Measurements from ENCODE around the gene CIPC.

CIPC gene

GRCh38 chr14:77097700-77098528 lies at the start of gene CIPC:
Gene CIPC, plus strand, starts transcription at chr14:77098258. Its CDS starts 7,451 bp downstream, at chr14:77105709.
- DNase-seq: peak; percentile 99

GRCh38 chr14:77051116-77051515 lies 46.9 kb upstream of the CIPC start:
- no peak for DNase-seq

DNA sequence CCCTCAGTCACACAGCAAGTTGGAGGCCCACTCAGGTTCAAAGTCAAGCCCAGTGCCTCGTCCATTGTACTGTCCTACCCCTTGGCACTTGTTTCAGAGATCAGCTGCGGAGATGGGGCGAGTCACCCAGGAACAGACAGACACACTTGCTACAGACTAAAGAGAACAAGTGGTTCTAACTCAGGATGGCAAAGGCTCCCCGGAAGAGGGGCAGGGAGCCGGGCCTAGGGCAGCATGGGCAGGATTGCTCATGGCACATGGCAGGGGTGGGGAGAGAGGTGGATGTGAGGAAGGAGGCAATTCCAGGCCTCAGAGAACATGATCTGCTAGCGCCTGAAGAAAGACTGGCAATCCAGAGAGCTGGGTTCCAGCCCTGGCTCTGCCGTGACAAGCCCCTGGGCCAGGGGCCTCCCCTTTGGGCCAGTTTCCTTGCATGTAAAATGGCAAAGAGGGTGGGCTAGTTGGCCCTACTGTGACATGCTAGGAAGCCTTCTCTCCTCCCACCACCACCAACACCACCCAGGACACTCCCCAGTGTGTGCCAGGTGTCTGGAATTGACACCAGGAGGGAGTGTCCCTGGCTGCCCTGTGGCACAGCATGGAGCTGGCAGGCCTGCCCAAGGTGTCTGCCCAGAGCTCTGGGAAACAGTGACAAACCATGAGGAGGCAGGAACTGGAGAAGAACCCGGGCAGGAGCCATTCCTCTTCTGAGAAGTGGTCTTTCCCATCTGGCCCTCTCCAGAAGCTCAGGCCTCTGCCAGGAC lies 45.6 kb upstream of the CIPC start:
- DNase-seq: no peak

DNA sequence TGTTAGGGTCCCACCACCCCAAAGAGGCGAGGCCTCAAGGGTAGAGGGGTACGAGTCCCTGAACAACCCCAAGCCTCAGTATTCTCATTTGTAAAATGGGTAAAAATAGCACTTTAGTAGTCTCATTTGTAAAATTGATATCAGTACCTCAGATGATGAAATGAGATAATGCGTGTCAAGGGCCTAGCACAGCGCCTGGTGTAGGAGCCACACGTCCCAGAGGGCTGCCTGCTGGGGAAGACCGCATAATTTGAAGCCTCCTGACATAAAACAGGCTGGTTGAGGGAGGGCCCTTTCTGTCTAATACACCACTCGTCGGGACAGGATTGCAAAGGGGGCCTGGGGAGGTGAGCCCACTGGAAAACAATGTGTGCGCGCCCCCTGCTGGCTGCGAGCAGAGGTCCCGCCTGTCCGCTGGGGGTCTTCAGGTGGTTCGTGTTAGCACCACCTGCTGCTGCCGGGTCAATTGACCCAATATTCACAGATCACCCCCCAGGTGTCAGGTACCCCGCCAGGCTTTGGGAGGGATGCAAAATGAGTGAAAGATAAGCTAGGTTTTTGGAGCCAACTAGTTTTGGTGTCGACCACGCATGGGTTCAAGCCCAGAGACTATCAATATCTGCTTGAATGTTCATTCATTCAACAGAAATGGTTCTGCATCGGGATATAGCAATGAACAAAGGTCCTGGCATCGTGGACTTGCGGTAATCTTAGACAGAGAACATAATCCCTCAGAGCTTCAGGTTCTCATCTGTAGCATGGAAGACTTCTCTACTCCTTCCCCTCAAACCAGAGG lies 44.8 kb upstream of the CIPC start:
- DNase-seq: peak; percentile 79

DNA sequence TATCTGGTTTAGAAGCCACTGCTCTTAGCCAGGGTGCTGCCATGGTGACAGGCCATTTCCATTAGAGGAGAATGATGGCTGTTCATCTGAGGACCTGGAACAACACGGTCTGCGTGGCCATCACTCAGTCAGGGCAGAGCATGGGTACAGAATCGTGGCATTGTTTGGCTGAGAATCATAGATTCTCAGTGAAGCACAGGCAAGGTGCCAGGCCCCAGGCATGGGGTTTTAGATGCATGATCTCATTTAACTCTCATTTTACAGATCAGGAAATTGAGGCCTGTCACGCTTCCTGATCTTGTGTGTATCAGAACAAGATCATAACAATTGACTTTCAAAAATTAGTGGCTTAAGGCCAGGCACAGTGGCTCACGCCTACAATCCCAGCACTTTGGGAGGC lies 42.8 kb upstream of the CIPC start:
- DNase-seq: peak; percentile 41

GRCh38 chr14:77055981-77056380 lies 42.1 kb upstream of the CIPC start:
- DNase-seq: no peak

GRCh38 chr14:77058117-77058516 lies 39.9 kb upstream of the CIPC start:
- no peak for DNase-seq

DNA sequence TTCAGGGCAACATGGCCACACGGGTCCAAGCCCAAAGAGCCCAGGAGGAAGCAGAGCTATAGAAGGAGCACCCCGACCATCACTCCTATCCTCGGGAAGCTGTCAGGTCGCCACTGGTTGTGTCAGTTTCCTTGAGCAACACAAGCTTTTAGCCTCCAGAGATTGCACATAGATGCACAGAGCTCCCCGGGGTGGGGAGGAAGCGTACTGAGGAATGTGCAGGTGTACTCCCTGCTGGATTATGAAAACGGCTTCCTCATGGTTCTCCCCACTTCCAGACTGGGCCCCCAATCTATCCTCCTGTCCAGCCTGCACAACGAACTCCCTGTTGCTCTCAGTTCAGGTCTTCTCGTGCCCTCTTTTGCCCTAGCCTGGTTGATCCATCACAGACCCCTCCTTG lies 39.3 kb upstream of the CIPC start:
- no peak for DNase-seq

GRCh38 chr14:77059276-77059915 lies 38.7 kb upstream of the CIPC start:
- peak; percentile 43 for DNase-seq

DNA sequence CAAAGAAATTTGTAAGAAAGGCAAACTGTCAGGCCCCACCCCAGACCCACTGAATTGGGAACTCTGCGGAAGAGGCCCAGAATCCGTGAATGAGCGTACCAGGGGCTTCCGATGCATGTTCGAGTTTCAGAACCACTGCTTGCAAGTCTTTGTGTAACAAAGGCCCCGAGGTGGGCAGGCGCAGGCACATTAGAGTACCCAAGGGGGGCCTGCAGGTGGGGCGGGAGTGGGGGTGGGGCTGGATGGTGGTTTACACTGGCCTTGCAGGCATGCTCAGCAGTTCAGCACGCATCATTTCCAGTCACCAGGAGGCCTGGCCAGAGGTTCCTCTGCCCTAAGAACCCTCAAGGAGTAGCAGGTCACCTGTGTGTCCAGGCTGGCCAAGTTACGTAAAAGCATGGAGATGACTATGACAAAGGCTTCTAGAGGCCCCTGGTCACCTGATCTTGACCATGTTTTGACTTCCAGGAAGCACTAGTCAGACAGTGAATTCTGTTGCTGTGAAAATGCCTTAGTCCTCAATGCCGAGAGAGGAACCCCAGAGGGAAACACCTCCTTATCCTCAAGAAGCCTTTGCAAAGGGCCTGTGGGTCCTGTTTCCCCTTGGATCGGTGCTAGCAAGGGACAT lies 36.3 kb upstream of the CIPC start:
- DNase-seq: no peak

GRCh38 chr14:77062261-77062660 lies 35.8 kb upstream of the CIPC start:
- no peak for DNase-seq

GRCh38 chr14:77063571-77064171 lies 34.4 kb upstream of the CIPC start:
- no peak for DNase-seq

DNA sequence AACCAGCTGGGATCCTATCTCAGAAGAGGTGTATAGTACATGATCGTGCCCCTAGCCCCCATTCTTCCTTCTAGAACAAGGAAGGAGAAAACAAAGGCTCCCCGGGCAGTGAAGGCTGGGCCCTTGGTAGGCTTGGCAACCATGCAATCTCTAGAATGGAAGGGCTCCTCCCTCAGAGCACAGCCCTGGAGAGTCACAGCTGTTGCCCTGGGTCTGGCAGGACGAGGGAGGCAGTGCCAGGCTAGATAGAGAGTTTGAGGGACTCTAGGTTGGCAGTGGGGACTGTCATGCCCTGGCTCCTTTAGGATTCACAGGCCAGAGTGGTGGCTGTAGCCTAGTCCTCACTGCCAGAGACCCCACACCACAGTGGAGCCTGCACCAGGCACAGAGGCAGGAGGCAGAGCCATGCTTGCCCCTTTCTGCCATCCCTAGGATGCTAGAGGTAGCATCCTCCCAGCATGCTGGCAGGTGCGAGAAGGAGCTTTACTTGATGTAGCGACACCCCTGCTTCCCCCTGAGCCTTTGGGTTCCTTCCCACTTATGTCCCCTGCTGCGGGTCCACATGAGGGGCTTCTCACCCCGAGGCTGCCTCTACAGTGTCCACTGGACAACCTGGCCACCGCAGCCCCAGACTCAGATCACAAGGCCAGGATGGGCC lies 33.4 kb upstream of the CIPC start:
- DNase-seq: no peak

DNA sequence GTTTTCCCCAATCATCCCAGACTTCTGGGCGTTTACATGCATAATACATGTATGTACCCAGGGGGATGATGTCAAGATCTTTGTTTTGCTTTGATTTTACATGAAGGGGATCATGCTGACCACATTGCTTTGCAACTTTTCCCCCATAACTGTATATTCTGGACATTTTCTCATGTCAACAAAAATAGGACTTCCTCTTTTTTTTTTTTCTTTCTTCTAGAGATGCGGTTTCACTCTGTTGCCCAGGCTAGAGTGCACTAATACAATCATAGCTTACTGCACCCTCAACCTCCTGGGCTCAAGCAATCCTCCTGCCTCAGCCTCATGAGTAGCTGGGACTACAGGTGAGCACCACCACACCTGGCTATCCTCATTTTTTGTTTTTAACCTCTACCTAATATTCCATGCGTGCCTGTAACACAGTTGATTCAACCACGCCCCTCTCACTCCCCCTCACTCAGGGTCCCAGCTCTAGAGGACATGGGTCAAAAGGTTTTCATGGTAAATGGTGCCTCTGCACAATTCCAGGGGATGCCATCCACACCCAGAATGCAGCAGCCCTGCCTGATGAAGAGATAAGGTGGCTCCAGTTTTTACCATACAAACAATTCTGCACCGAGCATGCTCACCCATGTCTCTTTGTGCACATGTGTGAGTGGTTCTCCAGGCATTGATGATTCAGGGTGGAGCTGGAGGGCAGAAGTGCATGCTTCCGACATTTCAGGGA lies 32.0 kb upstream of the CIPC start:
- no peak for DNase-seq

DNA sequence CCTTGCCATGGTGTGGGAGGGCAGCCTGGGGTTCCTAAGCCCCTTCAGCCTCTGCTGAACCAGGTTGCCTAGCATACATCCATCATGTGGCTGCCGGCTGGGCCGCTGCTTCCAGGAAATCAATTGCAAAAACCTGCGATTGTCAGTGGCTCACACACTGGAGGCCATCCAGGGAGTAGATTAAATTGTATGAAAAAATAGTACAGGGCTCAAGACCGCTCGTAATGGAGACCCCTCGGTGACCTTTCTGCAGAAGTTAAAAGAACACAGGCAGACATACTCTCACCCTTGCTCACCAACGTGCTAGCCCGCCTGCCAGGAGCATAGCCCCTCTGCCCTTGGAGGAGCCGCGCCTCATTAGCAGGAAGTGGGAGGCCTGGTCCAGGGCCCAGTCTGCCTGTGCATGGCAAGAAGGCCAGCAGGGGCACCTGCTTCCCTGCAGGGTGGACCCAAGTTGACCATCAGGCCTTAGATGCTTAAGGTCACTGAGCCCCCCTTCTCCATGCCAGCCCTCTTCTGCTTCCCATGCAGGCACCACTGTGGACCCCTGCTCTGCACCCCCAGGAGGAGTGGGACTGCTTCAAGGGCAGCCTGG lies 31.4 kb upstream of the CIPC start:
- no peak for DNase-seq

GRCh38 chr14:77067632-77068516 lies 30.2 kb upstream of the CIPC start:
- DNase-seq: peak; percentile 65

DNA sequence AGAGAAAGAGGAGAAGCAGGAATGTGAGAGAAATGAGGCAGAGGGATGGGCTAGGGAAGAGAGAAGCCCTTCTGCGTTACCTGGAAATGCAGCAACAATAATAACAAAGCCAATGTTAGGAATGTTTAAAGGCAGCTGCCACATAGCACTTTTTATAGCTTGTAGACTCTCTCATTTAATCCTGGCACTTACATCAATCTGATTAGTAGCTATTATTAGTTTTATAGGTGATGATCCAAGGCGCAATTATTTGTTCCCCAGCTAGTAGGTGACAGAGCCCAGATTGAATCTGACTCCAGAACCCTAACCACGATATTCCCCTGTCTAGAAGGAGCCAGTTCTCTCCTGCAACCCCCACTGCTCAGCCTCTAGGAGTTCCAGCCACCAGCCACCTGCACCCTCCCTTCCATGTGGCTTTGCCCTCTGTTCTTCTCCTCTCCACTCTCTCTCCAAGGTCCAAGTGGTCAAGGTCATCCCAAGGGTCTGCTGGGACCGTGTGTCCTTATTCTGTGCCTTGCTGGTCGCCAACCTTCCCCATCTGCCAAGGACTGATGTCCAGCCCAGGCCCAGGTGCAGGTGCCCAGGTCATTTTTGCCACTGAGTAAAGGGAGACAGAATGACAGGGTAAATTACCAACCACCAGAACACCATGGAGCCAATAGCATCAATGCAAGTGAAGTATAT lies 29.4 kb upstream of the CIPC start:
- no peak for DNase-seq

DNA sequence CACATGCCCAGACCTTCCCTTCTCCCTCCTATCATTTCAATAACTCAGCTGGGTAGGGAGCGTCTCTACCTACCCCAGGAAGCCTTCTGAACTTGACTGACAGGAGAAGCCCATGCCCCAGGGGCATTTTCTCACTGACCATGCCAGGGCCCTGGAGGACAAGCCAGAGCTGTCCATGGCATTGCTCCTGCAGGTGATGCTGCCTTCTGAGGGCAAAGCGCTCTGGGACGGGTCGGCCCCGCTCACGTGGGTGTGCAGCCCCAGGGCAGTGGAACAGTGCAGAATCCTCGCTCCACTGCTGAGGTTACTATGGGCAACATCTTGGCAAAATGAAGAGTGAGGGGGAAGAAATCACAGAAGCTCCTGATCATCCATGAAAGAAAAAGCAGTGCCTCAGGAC lies 28.5 kb upstream of the CIPC start:
- DNase-seq: no peak
